SU-DHL-6 (cell line): ENCODE results near the gene SCYL1.

Source experiments
- CTCF ChIP-seq: fragments of 200-600 bp; sonication (generic); IDR thresholded peaks from one replicate; pipeline ENCODE4 v1.5.1; 2017; ENCODE audit warnings: antibody characterized with exemption, mild to moderate bottlenecking, low read length, moderate library complexity; ENCODE audit not compliant: insufficient read depth, poor library complexity, severe bottlenecking
- EZH2phosphoT487 ChIP-seq: fragments of 200-600 bp; sonication (generic), shearing (Covaris generic); conservative IDR thresholded peaks from 2 replicates; pipeline ENCODE4 v1.6.1; 2018; ENCODE audit warnings: mild to moderate bottlenecking, antibody characterized with exemption, low read length, moderate library complexity, mixed read lengths

- TF ChIP-seq CTCF (no peak), EZH2phosphoT487 (no peak)
Measured at GRCh38 chr11:65477149-65477965, 47.5 kb upstream of the SCYL1 start.
